Gastroesophageal sphincter (tissue), 4 donors: ENCODE results near the gene SNUPN. TPM values are rescaled to one million over a fixed set of nuclear protein-coding genes. Genes with fewer than 3 reads are reported as not detected.
"Not testable (repeated sequence)": the region's sequence is repeated elsewhere in the genome, so short reads cannot be mapped to it uniquely, and the experiment has no call there.

Experiments used
- ATAC-seq: fragments of 150-250 bp; one replicate; pipeline ENCODE4 v1.9.1; 2016; ENCODE audit warnings: mild to moderate bottlenecking, moderate library complexity
- H3K27ac ChIP-seq, 4 donors: fragments of 200-600 bp; sonication (generic) in 3 of 4; 1 replicate in 3 of 4; 2 replicates in 1 of 4; pipeline ENCODE4 v1.5.1; 2016 to 2019
- H3K27me3 ChIP-seq: fragments of 200-600 bp; sonication (generic); one replicate; pipeline ENCODE4 v1.5.1; 2019
- H3K36me3 ChIP-seq, 2 donors: fragments of 200-600 bp; sonication (generic); one replicate each; pipeline ENCODE4 v1.5.1; 2019; ENCODE audit warnings: control low read depth in 1 of 2
- H3K4me1 ChIP-seq, 3 donors: fragments of 200-600 bp; sonication (generic); 1 replicate in 2 of 3; 2 replicates in 1 of 3; pipeline ENCODE4 v1.5.1; 2016 to 2019; ENCODE audit warnings: control low read depth in 2 of 3
- H3K4me3 ChIP-seq, 2 donors: fragments of 200-600 bp; sonication (generic); one replicate each; pipeline ENCODE4 v1.5.1; 2019; ENCODE audit warnings: mild to moderate bottlenecking in 1 of 2, moderate library complexity in 1 of 2
- H3K9me3 ChIP-seq, 3 donors: fragments of 200-600 bp; sonication (generic); one replicate each; pipeline ENCODE4 v1.5.1; 2017 to 2019; ENCODE audit warnings: control low read depth in 2 of 3
- EP300 ChIP-seq: sonication (generic); formaldehyde crosslinking; IDR thresholded peaks from one replicate; pipeline ENCODE4 v1.6.1; 2017; ENCODE audit warnings: antibody characterized with exemption, mild to moderate bottlenecking
- POLR2A ChIP-seq, 2 donors: fragments of 450-650 bp; IDR thresholded peaks; one replicate each; pipeline ENCODE4 v1.6.1; 2017; ENCODE audit warnings: antibody characterized with exemption in 2 of 2, mild to moderate bottlenecking in 2 of 2, moderate library complexity in 1 of 2
- POLR2AphosphoS5 ChIP-seq: sonication (generic); formaldehyde crosslinking; IDR thresholded peaks from one replicate; pipeline ENCODE4 v1.6.1; 2017; ENCODE audit warnings: antibody characterized with exemption
- WGBS, 2 donors: methylation state at CpG; one replicate each; pipeline ENCODE4 v1.1.5; 2018; ENCODE audit warnings: low coverage in 1 of 2; 5-methylcytosine and 5-hydroxymethylcytosine counted together
- total RNA-seq, 4 donors: library from RNA; depleted of rRNA; stranded (reverse); fragments of >200 nt; gene quantifications; one replicate each; pipeline ENCODE4 v1.1.0, GENCODE V29; 2016
- TF ChIP-seq, protein P1 (sequence below), 4 experiments: fragments of 200-600 bp in 2 of 4; fragments of 450-650 bp in 2 of 4; sonication (generic) in 1 of 4; IDR thresholded peaks; one replicate each; pipeline ENCODE4 v1.5.1; 2017 to 2019; ENCODE audit warnings: antibody characterized with exemption in 4 of 4, mild to moderate bottlenecking in 2 of 4, moderate library complexity in 2 of 4

SNUPN gene
- total RNA-seq, 4 donors from 2014 or later = 18.6 to 27.3 (median 21.0) TPM

DNA sequence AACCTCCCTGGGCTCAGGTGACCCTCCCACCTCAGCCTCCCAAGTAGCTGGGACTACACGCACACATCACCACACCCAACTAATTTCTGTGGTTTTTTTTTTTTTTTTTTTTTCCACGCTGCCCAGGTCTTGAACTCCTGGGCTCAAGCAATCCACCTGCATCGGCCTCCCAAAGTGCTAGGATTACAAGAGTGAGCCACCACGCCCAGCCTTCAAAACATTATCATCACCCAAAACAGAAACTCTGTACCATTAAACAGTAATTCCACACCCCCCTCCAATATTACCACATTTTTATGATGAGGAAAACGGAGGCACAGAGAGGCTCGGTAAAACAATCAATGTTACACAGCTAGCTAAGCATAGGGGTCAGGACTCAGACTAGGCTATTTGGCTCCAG lies 10.5 kb upstream of the SNUPN start:
- H3K27me3 ChIP-seq = no peaks in the 10 kb centered on the region
- H3K4me1 ChIP-seq = peaks cover 2 to 42% (median 16%) of the 10 kb centered on the region in 3 donors
- TF ChIP-seq EP300 (no peak), POLR2AphosphoS5 (no peak), POLR2A (IDR thresholded peaks at IDR 0.05) (no peak)
- TF ChIP-seq, protein P1, sequence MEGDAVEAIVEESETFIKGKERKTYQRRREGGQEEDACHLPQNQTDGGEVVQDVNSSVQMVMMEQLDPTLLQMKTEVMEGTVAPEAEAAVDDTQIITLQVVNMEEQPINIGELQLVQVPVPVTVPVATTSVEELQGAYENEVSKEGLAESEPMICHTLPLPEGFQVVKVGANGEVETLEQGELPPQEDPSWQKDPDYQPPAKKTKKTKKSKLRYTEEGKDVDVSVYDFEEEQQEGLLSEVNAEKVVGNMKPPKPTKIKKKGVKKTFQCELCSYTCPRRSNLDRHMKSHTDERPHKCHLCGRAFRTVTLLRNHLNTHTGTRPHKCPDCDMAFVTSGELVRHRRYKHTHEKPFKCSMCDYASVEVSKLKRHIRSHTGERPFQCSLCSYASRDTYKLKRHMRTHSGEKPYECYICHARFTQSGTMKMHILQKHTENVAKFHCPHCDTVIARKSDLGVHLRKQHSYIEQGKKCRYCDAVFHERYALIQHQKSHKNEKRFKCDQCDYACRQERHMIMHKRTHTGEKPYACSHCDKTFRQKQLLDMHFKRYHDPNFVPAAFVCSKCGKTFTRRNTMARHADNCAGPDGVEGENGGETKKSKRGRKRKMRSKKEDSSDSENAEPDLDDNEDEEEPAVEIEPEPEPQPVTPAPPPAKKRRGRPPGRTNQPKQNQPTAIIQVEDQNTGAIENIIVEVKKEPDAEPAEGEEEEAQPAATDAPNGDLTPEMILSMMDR (IDR thresholded peaks at IDR 0.05) = no peak
- WGBS, 2 donors = 84 to 94% methylated on average over 3 to 5 of the region's 6 CpGs
- H3K9me3 ChIP-seq = no peaks in the 10 kb centered on the region
- peaks cover 0 to 6% of the 10 kb centered on the region in 2 donors for H3K36me3 ChIP-seq
- H3K27ac ChIP-seq = no peak overlapping the region
- no peak for ATAC-seq
- no peak overlapping the region for H3K4me3 ChIP-seq

DNA sequence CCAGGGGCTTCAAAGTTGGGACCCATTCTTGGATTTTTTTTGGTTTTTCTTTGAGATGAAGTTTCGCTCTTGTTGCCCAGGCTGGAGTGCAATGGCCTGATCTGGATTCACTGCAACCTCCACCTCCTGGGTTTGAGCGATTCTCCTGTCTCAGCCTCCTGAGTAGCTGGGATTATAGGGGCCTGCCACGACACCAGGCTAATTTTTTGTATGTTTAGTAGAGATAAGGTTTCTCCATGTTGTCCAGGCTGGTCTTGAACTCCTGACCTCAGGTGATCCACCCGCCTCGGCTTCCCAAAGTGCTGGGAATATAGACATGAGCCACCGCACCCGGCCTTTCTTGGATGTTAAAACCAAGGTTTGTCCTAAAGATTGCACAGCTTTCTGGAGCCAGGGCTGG lies 8.4 kb upstream of the SNUPN start:
- not testable (repeated sequence) for H3K36me3 ChIP-seq, H3K4me3 ChIP-seq, H3K27me3 ChIP-seq, ATAC-seq, H3K27ac ChIP-seq, H3K9me3 ChIP-seq
- peaks cover 2 to 30% (median 14%) of the 10 kb centered on the region in 3 donors for H3K4me1 ChIP-seq
- 97 to 100% methylated on average over 2 to 6 of the region's 7 CpGs for WGBS, 2 donors

- H3K36me3 ChIP-seq = peaks cover 0 to 2% of the 10 kb centered on the region in 2 donors
- H3K27ac ChIP-seq = no peak overlapping the region
- peaks cover 0 to 10% (median 2%) of the 10 kb centered on the region in 3 donors for H3K4me1 ChIP-seq
- ATAC-seq = no peak
- no peaks in the 10 kb centered on the region for H3K9me3 ChIP-seq
- H3K27me3 ChIP-seq = no peaks in the 10 kb centered on the region
- TF ChIP-seq, protein P1 (IDR thresholded peaks at IDR 0.05) = no peak
- TF ChIP-seq POLR2A (IDR thresholded peaks at IDR 0.05) (no peak), EP300 (no peak), POLR2AphosphoS5 (no peak)
- H3K4me3 ChIP-seq = no peak overlapping the region
Measured at GRCh38 chr15:75631935-75632334, 6.4 kb upstream of the SNUPN start.

DNA sequence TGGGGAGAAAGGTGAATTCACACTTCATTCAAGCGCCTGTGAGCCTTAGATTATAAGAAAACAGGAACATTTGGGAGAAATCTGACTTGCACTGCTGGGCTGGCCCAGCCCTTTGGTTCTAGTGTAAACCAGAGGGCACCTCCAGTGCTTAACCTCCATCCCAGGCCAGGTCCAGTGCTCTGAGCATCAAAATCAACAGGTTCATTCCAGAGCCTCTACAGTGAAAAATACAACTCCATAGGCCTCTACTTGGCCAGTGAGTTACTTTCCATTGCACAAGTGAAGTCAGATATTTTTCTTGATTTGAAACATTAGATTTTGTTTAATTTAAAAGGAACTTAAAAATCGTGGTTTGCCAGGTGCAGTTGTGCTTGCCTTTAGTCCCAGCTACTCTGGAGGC lies 3.0 kb downstream of the SNUPN start:
- TF ChIP-seq POLR2AphosphoS5 (no peak), EP300 (no peak), POLR2A (IDR thresholded peaks at IDR 0.05) (no peak)
- TF ChIP-seq, protein P1 (IDR thresholded peaks at IDR 0.05) = no peak
- Histone ChIP-seq H3K27me3 (no peaks in the 10 kb centered on the region), H3K9me3 (no peaks in the 10 kb centered on the region), H3K36me3 (peaks cover 0 to 34% of the 10 kb centered on the region in 2 donors), H3K27ac (peak overlapping the region in 2 of 4 donors; percentile 4 to 77), H3K4me1 (peaks cover 0 to 58% (median 4%) of the 10 kb centered on the region in 3 donors), H3K4me3 (no peak overlapping the region)
- WGBS, 2 donors = 50 to 69% methylated on average over 2 of the region's 2 CpGs
- ATAC-seq = no peak

- WGBS, 2 donors = 30 to 34% methylated on average over 6 to 7 of the region's 7 CpGs
- H3K27ac ChIP-seq = peak overlapping the region in 3 of 4 donors; percentile 52 to 77 (median 68)
- H3K9me3 ChIP-seq = no peaks in the 10 kb centered on the region
- H3K4me3 ChIP-seq = peak overlapping the region in 1 of 2 donors; percentile 29
- peaks cover 0 to 50% of the 10 kb centered on the region in 2 donors for H3K36me3 ChIP-seq
- H3K27me3 ChIP-seq = no peaks in the 10 kb centered on the region
- peaks cover 0 to 48% (median 4%) of the 10 kb centered on the region in 3 donors for H3K4me1 ChIP-seq
- ATAC-seq = peak; percentile 79
- TF ChIP-seq, protein P1 (IDR thresholded peaks at IDR 0.05) = peak in 2 of 4 experiments; percentile 44 to 56
- TF ChIP-seq EP300 = no peak
- no peak for TF ChIP-seq POLR2A (IDR thresholded peaks at IDR 0.05)
- peak; percentile 41 for TF ChIP-seq POLR2AphosphoS5
Measured at GRCh38 chr15:75620841-75621391, 4.6 kb downstream of the SNUPN start.
